ENCODE data around the gene R3HDM2. TPM values are rescaled to one million over a fixed set of nuclear protein-coding genes. Genes with fewer than 3 reads are reported as not detected.
A peak's percentile ranks its signal among the peaks of the same experiment; 100 is the strongest.

Gene R3HDM2
- total RNA-seq, 1 experiment from 2014 or later, result 9.5 TPM

DNA sequence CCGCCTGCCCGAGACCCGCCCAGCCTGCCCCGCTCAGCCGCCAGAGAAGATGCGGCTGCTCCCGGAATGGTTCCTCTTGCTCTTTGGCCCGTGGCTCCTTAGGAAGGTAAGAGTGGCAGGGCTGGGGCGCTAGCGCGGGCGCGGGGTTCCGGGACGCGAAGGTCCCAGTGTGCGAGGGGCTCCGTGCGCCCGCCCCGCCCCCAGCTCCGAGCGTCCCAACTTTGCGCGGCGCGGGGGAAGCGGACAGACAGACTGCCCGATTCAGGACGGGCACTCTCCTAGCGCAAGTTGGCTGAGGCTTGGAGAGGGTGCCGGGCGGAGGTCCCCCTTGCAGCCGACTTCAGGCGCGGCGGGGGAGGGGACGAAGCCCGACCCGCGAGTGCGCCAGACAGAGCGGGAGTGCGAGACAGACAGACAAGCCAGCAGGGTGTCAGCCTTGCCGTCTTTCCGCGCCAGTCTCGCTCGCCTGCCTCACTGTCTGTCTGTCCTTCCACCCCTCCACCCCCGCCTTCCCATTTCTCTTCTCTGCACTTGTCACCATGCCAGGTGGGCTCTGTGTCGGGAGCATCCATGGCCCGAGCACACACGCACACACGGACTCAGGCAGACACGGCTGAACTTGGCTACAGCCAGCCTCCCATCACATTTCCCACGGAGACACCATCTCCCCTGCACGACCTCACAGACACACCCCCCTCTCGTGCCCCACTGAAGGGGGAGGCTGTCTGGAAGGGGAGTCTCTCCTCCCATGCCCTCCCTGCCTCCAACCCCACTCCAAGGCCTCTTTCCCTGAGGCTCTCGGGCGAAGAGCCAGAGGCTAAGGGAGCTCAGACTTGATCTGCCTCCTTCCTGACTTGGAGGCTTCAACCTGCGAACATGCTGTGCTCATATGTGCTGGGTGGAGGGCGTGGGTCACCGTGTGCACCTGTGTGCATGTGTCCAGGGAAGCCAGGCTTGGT lies 213.6 kb downstream of the R3HDM2 start:
- DNase-seq (ENCODE audit: low spot score), result no peak

DNA sequence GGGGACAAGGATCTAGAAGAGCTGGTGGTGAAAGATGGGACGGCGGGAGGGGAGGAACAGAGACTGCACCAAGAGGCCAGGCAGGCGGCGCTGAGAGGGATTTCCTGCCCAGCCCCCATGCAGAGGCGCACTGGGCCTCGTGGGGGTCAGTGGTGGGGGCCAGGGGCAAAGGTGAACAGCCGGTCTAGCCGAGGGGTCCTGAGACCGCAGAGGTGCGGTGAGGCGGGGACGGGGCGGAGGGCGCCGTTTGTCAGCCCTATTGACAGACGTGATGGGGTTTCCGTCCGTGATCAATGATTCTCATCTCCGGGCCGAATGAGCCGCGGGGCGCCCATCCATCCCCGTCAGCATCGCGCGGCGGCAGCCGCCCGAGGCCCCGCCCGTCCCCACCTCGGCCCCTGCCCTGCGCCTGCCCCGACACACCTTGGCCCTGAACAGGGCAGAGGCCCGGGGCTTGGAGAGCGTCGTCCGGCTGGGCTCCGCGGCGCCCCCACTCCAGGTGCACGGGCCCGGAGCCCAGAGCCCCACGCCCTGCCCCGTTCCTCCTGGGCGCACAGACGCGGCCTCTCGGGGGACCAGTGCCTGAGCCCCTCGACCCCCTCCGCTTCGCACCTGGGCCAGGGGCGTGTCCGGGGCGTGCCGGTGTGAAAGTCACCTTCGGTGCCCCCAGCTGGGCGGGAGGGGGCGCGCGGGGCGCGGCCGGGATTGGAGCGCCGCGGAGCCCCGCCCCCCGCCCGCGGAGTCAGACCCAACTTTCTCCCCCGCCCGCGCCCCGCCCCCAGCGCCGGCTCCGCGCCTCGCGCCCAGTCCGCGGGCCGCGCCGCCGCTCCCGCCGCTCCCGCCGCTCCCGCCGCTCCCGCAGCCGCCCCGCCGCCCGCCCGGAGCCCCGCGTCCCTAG lies 214.6 kb downstream of the R3HDM2 start, which contains the start of gene NXPH4:
NXPH4 (plus strand) TSS at position 781 of the 898 bp plus-strand sequence. CDS start 176 bp downstream, outside the sequence.
- no peak for DNase-seq (ENCODE audit: low spot score)

DNA sequence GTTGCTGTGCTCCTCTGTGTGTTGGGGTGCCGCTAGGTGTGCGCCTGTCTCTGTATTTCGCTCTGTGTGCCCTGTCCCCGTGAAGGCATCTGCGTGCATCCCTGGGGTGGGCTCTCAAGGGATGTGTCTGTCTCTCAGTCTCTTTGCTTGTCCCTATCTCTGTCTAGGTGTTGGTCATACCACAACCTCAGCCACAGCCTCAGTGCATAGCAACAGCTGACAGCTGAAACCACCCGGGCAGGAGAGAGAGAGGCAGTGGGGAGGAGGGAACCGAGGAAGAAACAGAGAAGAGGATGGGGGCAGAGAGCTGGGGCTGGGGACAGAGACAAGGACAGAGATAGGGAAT lies 215.2 kb downstream of the R3HDM2 start:
- DNase-seq (ENCODE audit: low spot score), result no peak

DNA sequence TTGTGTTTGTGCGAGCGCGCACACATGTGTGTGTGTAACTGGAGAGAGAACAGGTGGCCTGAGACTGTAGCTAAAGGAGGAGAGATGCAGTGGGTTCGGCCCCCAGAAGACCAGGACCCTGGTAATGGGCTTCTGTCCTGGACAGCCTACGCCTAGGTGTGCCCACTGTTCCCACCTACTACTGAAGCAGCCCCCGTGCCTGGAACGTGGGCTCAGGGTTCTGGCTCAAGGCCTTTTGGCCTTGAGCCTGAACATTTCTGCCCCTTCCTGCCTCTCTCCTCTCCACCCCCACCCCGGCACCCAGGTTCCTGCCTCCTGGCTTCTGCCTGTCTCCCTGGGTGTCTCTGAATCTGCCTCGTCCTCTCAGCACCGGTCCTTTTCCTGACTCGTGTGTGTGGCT lies 215.8 kb downstream of the R3HDM2 start:
- no peak for DNase-seq (ENCODE audit: low spot score)

DNA sequence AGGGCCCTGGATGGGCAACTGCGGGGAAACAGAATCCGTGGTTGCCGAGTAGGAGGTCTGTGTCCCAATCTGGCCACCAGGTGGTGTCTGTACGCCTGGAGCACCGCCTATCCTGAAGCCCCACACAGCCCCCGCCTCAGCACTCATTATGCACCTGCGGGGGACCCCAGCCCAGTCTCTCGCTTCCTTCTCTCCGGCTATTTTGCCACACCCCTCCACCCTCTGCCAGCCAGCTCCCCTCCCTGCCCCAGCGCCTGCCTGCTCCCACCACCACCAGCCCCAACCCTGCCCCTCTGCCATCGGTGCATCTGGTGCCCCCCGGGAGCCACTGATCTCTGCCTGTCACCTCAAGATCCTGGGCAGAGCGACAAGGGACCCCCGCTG lies 216.5 kb downstream of the R3HDM2 start:
- DNase-seq (ENCODE audit: low spot score), result peak; percentile 51

DNA sequence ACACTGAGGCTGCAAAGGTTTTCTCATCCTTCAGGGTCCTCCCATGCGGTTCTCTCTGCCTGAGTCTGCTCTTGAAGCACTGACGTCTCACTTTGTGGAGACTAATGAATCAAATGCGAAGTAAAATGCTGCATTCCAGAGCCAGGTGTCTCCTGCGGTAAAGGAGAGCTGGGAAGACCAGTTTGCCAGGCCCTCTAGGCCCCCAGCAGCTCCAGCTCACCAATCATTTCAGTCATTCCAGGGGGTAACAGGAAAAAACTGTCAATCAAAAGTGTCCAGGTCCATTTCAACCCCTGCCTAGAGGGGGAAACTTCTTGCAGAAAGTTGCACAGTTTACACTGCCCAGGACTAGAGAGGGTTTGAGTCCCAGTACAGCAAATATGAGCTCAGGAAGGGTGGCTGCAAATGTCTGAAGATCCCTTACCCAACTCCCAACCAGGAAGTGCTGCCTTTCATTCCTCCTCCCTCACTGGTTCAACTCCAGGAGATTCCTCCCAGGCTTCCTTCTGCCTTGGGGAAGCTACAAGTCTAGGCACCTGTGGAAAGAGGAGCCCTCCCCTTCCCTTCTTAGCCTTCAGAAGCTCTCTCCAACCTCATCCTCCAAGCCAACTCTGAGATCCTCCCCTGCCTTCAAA lies 217.0 kb downstream of the R3HDM2 start:
- no peak for DNase-seq (ENCODE audit: low spot score)

DNA sequence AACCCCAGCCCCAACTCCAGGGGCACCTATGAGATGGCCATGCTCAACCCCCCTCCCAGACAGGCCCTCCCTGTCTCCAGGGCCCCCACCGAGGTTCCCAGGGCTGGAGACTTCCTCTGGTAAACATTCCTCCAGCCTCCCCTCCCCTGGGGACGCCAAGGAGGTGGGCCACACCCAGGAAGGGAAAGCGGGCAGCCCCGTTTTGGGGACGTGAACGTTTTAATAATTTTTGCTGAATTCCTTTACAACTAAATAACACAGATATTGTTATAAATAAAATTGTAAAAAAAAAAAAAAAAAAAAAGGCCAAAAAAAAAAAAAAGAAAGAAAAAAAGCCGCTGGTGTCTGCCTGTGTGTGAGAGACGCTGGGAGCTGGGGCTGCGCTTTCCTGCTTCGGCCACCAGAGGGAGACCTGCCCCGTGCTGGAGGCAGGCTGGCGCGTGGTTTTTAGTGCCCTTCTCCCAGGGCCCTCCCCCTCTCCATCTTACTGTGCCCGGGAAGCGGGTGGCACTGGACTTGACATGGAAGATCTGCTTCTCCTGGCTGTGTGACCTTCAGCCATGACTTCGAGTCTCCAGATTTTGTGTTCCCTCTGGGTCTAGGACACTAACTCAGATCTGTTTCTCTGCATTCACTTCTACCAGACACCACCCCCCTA lies 217.7 kb downstream of the R3HDM2 start:
- DNase-seq (ENCODE audit: low spot score), result peak; percentile 86

DNA sequence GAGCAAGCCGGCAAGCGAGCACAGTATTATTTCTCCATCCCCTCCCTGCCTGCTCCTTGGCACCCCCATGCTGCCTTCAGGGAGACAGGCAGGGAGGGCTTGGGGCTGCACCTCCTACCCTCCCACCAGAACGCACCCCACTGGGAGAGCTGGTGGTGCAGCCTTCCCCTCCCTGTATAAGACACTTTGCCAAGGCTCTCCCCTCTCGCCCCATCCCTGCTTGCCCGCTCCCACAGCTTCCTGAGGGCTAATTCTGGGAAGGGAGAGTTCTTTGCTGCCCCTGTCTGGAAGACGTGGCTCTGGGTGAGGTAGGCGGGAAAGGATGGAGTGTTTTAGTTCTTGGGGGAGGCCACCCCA lies 218.2 kb downstream of the R3HDM2 start:
- DNase-seq (ENCODE audit: low spot score), result no peak

DNA sequence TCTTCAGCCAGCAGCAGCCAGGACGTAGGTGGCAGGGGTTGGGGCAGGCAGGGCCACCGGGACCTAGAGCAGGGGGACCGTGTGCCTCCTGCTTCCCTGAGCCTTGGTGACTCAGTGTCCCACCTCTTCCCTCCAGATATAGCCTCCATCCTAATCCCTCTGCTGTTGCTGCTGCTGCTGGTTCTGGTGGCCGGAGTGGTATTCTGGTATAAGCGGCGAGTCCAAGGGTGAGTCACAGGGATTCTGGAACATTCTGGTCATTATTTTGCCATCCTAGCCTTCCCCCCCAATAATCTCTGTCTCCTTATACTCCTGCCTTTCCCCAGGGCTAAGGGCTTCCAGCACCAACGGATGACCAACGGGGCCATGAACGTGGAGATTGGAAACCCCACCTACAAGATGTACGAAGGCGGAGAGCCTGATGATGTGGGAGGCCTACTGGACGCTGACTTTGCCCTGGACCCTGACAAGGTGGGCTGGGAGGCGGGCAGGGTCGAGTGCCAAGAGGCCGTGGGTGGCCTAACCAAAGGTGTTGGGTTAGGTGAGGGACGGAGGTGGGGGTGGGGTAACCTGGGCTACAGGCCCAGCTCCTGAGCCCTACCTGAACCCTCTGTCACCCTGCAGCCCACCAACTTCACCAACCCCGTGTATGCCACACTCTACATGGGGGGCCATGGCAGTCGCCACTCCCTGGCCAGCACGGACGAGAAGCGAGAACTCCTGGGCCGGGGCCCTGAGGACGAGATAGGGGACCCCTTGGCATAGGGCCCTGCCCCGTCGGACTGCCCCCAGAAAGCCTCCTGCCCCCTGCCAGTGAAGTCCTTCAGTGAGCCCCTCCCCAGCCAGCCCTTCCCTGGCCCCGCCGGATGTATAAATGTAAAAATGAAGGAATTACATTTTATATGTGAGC lies 218.8 kb downstream of the R3HDM2 start:
- DNase-seq (ENCODE audit: low spot score), result no peak

DNA sequence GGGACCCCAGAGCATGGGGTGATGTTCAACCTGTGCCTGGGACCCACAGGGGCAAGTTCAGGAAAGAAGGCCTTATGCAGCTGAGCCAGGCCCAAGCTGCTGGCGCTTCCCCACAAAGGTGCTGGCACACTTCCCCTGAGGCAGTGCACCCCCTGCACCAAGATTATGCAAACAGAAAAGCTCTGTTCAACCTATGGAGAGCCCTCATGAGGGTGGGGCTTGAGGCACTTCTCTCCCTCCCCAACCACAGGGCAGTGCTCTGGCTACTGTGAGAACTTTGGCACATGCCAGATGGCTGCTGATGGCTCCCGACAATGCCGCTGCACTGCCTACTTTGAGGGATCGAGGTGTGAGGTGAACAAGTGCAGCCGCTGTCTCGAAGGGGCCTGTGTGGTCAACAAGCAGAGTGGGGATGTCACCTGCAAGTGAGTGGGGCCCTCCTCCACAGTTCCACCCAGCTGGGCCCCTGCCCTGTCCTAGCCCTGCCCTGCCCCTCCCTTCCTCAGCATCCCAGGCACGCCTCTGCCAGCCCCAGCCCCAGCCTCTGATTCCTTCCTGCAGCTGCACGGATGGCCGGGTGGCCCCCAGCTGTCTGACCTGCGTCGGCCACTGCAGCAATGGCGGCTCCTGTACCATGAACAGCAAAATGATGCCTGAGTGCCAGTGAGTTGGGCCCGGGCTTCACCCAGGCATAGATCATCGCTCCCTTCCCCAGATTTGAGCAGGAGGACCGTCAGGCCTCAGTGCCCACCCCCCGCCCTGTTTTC lies 219.7 kb downstream of the R3HDM2 start:
- no peak for DNase-seq (ENCODE audit: low spot score)

DNA sequence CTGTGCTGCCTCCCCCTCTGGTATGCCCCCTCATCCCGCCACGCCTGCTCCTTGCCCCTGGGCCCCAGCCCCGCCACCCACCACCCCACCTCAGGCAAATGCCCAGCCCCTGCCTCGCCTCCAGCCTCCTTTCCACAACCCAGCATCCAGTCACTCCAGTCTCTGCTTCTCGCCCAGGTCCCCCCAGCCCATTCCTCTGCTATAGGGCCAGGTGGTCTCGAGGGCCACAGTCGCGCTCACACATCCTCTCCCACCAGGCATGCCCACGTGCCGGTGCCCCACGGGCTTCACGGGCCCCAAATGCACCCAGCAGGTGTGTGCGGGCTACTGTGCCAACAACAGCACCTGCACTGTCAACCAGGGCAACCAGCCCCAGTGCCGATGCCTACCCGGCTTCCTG lies 220.4 kb downstream of the R3HDM2 start:
- no peak for DNase-seq (ENCODE audit: low spot score)

DNA sequence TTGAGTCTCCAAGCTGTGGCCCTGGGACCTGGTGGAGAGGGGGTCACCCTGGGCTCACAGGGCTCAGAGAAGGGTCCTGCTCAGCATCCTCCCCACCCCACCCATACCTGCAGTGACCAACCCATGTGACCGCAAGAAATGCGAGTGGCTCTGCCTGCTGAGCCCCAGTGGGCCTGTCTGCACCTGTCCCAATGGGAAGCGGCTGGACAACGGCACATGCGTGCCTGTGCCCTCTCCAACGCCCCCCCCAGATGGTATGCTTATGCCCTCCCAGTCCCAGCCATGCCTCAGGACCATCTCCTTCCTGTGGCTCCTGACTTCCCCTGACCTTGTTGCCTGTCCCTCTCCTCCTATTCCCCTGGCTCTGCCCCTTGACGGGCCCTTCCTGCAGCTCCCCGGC lies 220.9 kb downstream of the R3HDM2 start:
- DNase-seq (ENCODE audit: low spot score), result no peak

DNA sequence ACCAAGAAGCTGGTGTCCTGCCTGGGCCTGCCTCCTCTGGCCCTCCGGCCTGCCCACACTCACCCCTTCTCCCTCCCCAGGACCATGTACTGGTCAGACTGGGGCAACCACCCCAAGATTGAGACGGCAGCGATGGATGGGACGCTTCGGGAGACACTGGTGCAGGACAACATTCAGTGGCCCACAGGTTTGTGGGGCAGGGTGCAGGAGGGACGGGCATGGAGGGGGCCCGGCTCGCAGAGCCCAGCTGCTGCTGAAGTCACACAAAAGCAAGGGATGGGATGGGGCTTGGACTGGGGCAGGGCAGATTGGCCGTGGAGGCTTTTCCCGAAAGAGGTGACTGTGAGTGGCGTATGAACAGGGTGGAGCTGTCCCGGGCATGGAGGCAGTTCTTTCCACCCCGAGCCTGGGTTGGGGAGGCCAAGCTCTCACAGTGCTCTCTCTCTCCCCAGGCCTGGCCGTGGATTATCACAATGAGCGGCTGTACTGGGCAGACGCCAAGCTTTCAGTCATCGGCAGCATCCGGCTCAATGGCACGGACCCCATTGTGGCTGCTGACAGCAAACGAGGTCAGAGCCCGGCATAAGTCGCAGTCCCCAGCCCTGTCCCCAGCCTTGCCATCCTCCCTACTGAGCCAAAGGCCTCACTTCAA lies 222.1 kb downstream of the R3HDM2 start:
- no peak for DNase-seq (ENCODE audit: low spot score)

DNA sequence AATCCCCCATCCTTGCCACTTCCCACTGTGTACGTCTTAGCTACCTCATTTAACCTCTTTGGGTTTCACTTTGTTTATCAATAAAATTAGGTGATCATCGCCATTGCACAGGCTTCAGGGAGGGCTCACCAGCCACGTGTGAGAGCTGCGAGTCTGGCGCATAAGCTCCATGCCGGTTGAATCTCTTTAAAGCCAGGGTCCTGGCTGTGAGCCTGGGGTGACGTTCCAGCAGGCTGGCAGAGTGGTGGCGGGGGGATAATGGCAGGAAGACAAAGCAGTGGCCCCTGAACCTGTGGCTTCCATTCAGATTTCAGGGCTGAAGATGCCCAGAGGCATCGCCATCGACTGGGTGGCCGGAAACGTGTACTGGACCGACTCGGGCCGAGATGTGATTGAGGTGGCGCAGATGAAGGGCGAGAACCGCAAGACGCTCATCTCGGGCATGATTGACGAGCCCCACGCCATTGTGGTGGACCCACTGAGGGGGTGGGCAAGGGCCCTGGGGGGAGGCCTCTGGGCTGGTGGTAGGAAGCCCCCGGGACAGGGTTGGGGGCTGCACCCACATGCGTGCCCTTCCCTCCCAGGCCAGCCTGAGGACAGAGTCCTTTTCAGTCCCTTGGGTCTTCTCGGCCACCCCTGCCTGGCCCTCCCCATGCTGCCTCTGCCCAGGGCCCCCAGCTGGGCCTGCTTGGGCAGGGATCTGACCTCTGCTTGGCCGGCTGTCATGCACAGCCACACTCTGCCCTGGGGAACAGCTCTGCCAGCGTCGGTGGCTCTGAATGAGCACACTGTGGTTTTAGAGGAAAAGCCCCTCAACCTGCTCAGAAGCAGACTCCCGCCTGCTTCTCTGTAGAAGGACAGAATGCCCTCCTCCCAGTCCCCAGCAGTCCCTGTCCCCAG lies 222.9 kb downstream of the R3HDM2 start:
- DNase-seq (ENCODE audit: low spot score), result no peak

DNA sequence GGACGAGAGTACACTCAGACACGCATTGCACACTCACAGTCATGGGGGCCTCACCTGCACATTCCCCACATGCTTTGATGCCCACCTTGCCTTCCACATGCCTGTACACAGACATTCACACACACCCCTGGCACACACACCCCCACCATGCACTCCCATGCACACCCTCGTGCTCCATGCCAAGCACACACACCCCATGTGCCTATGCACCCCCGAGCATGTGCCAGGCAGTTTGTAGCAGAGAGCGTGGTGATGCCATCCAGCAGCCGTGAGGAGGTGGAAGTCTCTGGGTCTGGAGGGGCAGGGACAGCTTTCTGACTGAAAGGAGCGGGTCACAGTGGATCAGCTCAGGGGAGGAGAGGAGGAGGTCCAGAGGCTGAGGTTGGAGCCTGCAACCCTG lies 224.9 kb downstream of the R3HDM2 start:
- no peak for DNase-seq (ENCODE audit: low spot score)

DNA sequence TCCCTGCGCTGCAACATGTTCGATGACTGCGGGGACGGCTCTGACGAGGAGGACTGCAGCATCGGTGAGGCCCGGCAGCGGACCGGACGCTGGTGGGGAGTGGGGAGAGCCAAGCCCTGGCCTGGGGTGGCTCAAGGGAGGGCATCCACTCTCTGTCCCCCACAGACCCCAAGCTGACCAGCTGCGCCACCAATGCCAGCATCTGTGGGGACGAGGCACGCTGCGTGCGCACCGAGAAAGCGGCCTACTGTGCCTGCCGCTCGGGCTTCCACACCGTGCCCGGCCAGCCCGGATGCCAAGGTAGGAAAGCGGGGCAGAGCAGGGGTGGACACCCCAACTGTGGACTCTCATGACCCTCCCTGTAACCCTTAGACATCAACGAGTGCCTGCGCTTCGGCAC lies 225.7 kb downstream of the R3HDM2 start:
- DNase-seq (ENCODE audit: low spot score), result no peak

DNA sequence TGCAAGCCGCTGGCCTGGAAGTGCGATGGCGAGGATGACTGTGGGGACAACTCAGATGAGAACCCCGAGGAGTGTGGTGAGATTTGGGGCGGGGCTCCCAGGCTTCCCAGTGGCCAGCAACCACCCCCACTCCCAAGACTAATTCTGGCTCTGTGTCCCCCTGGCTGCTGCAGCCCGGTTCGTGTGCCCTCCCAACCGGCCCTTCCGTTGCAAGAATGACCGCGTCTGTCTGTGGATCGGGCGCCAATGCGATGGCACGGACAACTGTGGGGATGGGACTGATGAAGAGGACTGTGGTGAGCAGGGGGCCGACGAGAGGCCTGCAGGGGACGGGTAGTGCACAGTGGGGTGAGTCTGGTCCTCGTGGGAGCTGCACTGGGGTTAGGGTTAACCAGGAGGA lies 226.4 kb downstream of the R3HDM2 start:
- DNase-seq (ENCODE audit: low spot score), result no peak

DNA sequence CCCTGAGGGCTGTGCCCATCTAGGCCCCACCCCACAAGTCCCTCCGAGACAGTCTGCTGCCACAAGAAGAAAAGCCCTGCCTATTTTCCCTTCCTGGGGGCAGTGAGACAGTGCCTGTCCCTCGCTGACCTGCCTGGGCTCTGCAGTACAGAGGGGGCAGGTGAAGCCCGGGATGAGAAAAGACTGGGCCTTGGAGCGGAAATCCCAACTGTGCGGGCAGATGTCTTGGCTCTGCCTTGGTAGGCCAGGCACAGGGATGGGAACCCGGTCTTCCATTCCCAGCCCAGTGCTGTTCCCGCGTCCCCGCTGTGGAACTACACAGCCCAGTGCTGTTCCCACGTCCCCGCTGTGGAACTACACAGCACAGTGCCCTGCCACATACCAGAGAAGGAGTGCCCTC lies 227.1 kb downstream of the R3HDM2 start:
- DNase-seq (ENCODE audit: low spot score), result no peak
